Glutamatergic neuron (in vitro differentiated cells): ENCODE data around the gene RHBDL2. TPM values are rescaled to one million over a fixed set of nuclear protein-coding genes. Genes with fewer than 3 reads are reported as not detected.
"Not testable (repeated sequence)": the region's sequence is repeated elsewhere in the genome, so short reads cannot be mapped to it uniquely, and the experiment has no call there.

ENCODE experiments used
- DNase-seq: peaks from one replicate; pipeline ENCODE4 v3.0.0; 2022
- H3K27ac Mint-ChIP-seq: one replicate; pipeline ENCODE4 v1.8.0; 2020; ENCODE audit warnings: mild to moderate bottlenecking, mixed read lengths, inconsistent platforms; ENCODE audit not compliant: unreplicated experiment
- H3K27me3 Mint-ChIP-seq: one replicate; pipeline ENCODE4 v1.8.0; 2020; ENCODE audit warnings: mild to moderate bottlenecking, moderate library complexity, mixed read lengths, inconsistent platforms; ENCODE audit not compliant: unreplicated experiment
- H3K36me3 Mint-ChIP-seq: one replicate; pipeline ENCODE4 v1.8.0; 2020; ENCODE audit warnings: mild to moderate bottlenecking, mixed read lengths, inconsistent platforms; ENCODE audit not compliant: unreplicated experiment
- H3K4me1 Mint-ChIP-seq: one replicate; pipeline ENCODE4 v1.8.0; 2020; ENCODE audit warnings: mild to moderate bottlenecking, low read depth, mixed read lengths, inconsistent platforms; ENCODE audit not compliant: unreplicated experiment
- H3K4me3 Mint-ChIP-seq: one replicate; pipeline ENCODE4 v1.8.0; 2020; ENCODE audit warnings: mild to moderate bottlenecking, mixed read lengths, inconsistent platforms; ENCODE audit not compliant: unreplicated experiment
- H3K9me3 Mint-ChIP-seq: one replicate; pipeline ENCODE4 v1.8.0; 2020; ENCODE audit warnings: mild to moderate bottlenecking, moderate library complexity, mixed read lengths, inconsistent platforms; ENCODE audit not compliant: unreplicated experiment
- total RNA-seq: library from RNA; stranded (reverse); fragmentation: NEBNext Ultra II Directional; extraction: Animal tissue kit (Norgen Biotek cat#: 25700); gene quantifications from one replicate; pipeline ENCODE4 v1.2.1, GENCODE V29; 2021; ENCODE audit not compliant: unreplicated experiment
- TF ChIP-seq, protein P1 (sequence below): fragments of 200-600 bp; sonication (generic); IDR thresholded peaks from one replicate; pipeline ENCODE4 v1.5.0; 2021; ENCODE audit not compliant: partially characterized antibody, unreplicated experiment

The RHBDL2 gene
- total RNA-seq, 1 donor from 2014 or later = not detected

DNA sequence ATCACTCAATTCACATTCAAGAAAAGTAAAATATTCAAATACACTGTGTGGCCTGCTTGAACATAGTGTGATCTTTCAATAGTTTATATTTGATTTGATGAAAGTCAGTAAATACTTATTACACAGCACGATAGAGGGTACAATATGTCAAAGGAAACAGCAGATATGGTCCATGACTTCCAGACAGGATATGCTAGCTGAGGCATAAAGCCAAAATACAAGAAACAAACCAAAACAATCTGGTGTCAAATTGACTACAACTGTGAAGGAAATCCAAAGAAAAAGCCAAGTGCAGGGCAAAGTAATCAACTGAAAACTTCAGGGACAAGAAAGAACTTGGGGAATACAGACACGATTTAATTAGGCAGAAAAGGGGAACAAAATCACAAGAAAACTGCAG lies 101.3 kb downstream of the RHBDL2 start:
- peaks cover 10% of the 10 kb centered on the region for H3K36me3 Mint-ChIP-seq
- no peaks in the 10 kb centered on the region for H3K4me1 Mint-ChIP-seq
- H3K27me3 Mint-ChIP-seq = no peaks in the 10 kb centered on the region
- H3K4me3 Mint-ChIP-seq = no peak overlapping the region
- H3K27ac Mint-ChIP-seq = no peak overlapping the region
- TF ChIP-seq, protein P1, sequence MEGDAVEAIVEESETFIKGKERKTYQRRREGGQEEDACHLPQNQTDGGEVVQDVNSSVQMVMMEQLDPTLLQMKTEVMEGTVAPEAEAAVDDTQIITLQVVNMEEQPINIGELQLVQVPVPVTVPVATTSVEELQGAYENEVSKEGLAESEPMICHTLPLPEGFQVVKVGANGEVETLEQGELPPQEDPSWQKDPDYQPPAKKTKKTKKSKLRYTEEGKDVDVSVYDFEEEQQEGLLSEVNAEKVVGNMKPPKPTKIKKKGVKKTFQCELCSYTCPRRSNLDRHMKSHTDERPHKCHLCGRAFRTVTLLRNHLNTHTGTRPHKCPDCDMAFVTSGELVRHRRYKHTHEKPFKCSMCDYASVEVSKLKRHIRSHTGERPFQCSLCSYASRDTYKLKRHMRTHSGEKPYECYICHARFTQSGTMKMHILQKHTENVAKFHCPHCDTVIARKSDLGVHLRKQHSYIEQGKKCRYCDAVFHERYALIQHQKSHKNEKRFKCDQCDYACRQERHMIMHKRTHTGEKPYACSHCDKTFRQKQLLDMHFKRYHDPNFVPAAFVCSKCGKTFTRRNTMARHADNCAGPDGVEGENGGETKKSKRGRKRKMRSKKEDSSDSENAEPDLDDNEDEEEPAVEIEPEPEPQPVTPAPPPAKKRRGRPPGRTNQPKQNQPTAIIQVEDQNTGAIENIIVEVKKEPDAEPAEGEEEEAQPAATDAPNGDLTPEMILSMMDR = no peak
- no peak for DNase-seq
- H3K9me3 Mint-ChIP-seq = no peaks in the 10 kb centered on the region

DNA sequence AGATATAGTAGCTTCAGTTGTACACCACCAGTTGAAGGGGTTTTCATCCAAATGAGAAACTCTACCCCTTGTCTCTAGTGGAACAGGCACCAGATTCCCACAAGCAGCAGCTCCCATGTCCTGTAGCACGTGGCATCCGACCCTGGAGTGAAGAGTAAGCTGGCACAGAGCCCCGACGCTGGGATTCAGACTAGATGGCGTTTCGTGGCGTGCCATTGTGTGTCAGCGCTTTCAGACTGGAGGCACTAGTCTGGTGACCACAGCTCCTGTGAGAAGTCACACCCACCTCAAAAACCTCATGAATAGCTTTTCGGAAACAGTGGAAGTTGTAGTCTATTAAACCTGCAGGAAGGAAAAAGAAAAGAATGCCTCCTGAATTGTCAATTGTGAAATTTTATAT lies 102.3 kb downstream of the RHBDL2 start:
- H3K4me1 Mint-ChIP-seq = no peaks in the 10 kb centered on the region
- no peak overlapping the region for H3K4me3 Mint-ChIP-seq
- no peak overlapping the region for H3K27ac Mint-ChIP-seq
- TF ChIP-seq, protein P1 = no peak
- DNase-seq = no peak
- H3K27me3 Mint-ChIP-seq = no peaks in the 10 kb centered on the region
- H3K36me3 Mint-ChIP-seq = peaks cover 5% of the 10 kb centered on the region
- H3K9me3 Mint-ChIP-seq = no peaks in the 10 kb centered on the region

DNA sequence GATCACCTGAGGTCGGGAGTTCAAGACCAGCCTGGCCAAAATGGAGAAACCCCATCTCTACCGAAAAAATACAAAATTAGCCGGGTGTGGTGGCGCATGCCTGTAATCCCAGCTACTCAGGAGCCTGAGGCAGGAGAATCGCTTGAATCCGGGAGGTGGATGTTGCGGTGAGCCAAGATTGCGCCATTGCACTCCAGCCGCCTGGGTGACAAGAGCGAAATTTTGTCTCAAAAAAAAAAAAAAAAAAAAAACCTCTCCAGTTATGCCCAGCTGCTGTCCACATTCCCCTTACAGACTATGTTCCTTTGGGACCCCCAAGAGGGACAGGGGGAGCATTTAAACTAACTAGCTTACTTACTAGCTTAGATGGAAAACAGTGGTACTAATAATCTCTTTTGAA lies 105.3 kb downstream of the RHBDL2 start:
- DNase-seq, H3K27ac Mint-ChIP-seq, H3K36me3 Mint-ChIP-seq, H3K4me3 Mint-ChIP-seq, H3K9me3 Mint-ChIP-seq, H3K27me3 Mint-ChIP-seq, H3K4me1 Mint-ChIP-seq: not testable (repeated sequence)

Other genes starting within 250 kb of the RHBDL2 start
- gene RRAGC, start 82.1 kb downstream of the RHBDL2 start, total RNA-seq = 20.6 TPM
- 6.6 TPM for gene MYCBP, start 68.5 kb downstream of the RHBDL2 start, total RNA-seq
- not detected for gene GJA9, start 60.2 kb downstream of the RHBDL2 start, total RNA-seq
- gene AKIRIN1, start 49.4 kb upstream of the RHBDL2 start, total RNA-seq = 95.5 TPM
- 320 TPM for gene NDUFS5, start 84.5 kb upstream of the RHBDL2 start, total RNA-seq